Mesenteric fat pad (tissue), 1 donor: ENCODE results near the gene SLC6A11. TPM values are rescaled to one million over a fixed set of nuclear protein-coding genes. Genes with fewer than 3 reads are reported as not detected.

Source experiments
- DNase-seq: peaks from one replicate; pipeline ENCODE4 v3.0.0-alpha.2; 2020; ENCODE audit warnings: low spot score
- total RNA-seq: library from RNA; stranded (reverse); fragmentation: NEBNext Ultra II Directional; extraction: Animal tissue kit (Norgen Biotek cat#: 25700); gene quantifications from one replicate; pipeline ENCODE4 v1.2.1, GENCODE V29; 2021
- donor health status: DM: yes; HTN: yes; CAD: no.

Gene SLC6A11
- total RNA-seq, 1 donor from 2014 or later = not detected

DNA sequence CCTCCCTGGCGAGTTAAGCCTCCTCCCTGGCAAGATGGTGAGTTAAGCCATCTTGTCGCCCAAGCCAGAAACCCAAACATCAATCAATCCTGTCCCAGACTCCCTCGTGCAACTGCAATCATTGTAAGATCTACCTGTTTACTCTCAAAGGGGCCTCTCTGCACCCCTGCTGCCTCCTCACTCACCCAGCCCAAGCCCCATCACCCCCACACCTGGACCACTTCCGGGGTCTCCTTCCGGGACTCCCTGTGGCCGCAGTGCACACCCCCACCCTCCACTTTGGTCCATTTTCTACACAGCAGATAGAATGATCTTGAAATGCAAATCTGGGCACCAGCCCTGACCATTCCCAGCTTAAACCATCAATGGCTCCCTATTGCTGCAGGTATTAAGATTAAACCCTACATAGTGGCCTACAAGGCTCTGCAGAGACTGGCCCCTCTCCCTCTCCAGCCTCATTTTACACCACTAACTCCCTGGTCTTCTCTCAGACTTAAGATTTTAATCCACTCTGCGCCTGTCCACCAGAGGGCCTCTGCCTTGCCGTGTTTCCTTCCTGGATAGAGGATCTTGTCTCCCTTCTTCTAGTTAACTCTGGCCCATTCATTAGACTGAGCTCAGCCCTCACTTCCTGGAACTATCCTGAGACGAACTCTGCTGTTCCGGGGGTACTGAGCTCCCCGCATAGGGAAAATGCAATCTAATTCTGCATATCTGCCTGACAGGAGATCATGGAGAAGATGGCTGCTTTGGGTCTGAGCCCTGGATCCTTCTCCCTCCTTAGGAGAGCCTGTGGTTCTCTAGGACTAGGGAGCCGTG lies 134.7 kb downstream of the SLC6A11 start:
- DNase-seq = no peak

DNA sequence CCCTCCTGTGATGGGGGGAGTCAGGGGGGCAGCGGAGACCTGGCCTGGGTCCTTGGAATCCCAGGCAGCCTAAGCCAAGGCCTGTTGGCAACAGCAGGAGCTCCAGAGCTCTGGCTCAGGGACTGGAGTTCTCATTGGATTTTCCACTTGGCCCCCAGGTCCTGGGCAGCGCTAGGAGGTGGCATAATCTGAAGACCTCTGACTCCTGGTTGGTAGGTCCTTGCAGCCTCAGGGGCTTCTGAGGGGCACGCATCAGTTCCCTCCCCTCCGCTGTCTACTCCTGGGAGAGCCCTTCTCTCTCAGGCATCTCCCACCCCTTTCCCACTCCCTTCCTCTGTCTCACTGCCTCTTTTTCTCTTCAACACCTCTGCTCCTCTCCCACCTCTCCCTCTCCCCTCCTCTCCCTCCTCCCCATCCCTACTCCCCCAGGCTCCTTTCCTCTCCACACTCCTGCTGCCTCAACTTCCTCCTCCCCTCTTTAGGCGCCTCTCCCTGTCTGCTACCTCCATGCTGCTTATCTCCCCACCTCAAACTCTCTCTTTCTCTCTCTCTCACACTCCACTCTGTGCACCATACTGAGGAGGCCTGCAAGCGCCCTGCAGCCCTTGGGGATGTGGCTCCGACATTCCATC lies 135.4 kb downstream of the SLC6A11 start:
- no peak for DNase-seq

DNA sequence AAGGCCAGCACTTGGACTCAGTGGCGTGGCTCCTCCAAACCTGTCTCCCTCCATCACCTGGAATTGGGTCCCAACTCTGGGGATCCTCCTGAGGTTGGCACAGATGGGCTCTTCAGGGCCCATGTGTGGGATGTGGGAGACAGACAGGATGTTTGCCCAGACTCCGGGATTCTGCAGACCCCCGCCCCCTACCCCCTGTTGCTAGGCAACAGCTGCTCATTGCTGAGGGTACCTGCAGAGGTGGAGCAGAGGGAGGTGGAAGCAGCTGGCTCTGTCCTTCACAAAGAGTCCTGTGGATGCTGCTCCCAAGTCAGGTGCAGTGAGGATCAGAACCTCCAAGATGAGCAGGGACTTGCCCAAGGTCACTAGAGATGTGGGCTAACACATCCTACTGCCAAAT lies 136.5 kb downstream of the SLC6A11 start:
- DNase-seq = no peak

DNA sequence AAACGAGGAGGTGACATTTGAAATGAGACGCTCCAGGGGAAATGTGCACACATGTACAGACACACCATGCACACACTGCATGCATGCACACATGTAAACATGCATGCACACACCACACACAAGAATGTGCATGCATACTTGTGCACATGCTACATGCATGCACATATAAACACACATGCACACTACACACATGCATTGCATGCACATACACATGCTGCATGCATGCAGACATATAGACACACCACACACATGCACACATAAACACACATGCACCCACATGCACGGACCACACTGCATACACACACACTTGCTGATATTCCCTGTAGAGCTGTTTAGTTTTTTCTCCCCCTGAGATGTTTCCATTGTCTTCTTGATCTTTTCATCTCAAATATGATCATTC lies 138.7 kb downstream of the SLC6A11 start:
- DNase-seq = no peak

DNA sequence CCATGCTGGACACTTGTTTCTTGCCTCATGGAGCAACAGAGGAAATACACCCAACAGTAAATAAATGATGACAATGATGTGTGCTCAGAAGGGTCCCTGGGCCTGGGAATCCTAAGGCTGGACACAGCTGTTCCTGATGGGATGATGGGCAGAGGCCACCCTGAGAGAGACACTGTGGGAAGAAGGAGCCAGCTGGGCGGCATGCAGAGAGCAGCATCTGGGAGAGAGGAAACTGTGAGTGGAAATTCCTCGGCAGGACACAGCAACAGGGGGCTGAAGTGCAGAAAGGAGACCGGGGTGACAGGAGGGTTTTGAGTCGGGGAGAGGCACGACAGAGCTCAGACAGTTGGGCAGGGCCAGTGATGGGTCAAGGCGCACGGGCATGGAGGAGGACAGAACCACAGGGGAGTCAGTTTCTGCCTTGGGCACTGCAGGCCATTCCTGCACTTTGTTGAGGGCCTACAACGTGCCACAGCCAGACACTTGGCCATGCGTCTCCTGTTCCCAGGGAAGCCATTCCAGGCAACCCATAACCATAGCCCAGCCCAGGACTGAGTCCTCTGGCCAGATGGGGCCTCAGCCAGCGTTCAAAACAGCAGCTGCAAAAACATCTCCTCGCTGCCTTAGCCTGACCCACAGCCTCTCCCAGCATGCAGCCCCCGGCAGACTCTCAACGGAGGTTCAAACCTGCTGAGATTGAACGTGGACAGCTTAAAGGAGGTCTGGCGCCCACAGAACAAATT lies 139.9 kb downstream of the SLC6A11 start:
- DNase-seq = no peak

DNA sequence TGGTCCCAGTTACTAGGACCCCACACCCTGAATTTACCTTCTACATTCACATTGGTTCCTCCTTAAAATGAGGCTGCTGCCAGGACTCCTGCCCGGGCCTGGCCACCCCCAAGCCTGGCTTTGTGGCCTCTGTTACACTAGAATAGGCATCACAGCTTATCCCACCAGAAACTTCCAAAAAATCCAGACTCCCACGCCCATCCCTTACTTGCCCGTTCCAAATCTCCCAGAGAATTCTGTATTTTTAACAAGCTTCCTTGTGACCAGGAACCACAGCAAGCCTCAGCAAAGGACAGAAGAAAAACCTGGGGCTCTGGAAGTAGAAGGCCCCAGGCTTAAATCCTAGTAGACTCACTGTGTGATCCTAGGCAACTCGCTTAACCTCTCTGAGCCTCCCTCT lies 140.5 kb downstream of the SLC6A11 start:
- DNase-seq = no peak

DNA sequence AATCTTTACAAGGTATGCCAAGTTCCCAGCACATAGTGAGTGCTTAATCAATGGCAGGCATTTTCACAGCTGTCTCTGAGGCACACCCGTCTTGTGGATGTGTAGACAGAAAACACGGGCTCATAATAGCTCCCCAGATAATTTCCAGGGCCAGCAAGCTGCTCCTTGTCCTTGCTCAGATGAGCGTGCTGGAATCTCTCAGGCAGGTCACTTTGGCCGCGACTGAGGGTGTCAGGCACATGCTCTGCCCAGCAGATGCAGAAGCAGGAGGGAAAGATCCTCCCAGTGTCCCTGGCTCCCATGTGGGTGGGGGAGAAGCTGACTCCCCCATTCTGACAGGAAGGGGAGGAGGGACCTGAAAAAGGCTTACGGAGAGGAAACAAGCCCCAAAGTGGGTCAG lies 141.0 kb downstream of the SLC6A11 start:
- DNase-seq = no peak

DNA sequence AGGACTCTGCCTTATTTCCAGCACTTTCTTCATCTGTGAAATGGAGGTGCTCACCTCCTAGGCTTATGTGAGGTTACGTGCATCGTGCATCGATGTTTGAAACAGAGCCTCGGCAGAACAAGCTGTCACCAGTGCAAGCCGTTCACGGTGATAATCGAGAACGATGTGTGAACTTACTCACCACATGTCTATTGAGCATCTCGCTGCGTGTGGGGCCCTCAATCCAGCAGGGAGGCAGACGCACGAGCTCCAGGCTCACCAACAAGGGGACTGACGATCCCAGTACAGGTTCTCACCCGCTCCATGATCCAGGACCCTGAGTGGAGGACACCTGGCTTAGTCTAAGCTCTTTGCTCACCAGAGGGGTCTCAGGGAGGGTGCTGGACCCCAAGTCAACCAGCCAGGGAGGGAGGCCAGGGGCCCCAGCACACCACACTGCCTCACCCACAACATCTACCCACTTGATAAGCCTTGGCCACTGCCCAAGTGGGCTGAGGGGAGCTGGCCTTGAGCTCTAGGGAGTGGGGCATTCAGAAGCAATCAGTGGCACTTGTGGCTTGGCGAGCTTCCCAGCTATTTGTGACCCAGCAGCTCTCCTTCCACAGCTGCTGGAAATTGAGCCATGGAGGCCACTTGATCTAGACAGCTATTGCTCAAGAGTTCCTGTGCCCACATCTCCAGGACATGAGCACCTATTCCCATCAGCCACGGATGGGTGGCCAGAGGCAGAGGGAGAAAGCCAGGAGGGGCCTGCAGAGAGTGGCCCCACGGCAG lies 142.1 kb downstream of the SLC6A11 start:
- DNase-seq = no peak

DNA sequence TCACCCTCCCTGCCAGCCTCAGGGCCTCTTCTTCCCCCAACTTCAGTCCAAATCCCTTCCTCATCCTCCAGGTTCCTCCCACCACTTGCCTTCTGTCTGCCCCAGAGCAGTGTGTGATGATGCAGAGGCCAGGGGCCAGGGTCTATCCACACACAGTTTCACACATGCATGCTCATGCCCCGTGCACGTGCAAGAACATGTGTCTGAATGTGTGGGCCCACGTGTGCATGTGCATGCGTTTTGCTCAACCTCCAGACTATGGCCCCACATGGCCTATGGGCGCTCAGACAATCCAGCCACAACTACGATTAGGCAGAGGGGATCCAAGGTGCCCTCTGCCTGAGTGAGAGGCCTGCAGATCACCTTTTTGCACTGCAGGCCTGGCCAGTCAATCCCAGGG lies 144.2 kb downstream of the SLC6A11 start:
- DNase-seq = no peak

DNA sequence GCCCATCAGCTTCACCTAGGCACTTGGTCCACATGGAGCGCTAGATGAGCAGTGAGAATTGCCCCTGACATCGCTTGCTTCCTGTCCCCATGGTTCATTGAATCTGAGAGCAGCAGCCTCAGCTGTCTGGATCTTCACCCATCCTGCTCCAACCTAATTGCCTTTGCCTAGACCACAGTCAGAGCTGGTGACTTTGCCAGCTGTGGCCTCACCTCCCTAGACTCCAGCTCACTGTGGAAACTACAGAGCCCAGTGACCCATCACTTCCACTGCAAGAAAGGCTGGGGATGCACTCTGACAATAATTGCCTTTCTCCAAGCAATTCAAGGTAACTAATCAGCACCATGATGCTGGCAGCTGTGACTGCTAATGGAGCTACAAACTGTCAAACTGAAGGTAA lies 145.9 kb downstream of the SLC6A11 start:
- no peak for DNase-seq

DNA sequence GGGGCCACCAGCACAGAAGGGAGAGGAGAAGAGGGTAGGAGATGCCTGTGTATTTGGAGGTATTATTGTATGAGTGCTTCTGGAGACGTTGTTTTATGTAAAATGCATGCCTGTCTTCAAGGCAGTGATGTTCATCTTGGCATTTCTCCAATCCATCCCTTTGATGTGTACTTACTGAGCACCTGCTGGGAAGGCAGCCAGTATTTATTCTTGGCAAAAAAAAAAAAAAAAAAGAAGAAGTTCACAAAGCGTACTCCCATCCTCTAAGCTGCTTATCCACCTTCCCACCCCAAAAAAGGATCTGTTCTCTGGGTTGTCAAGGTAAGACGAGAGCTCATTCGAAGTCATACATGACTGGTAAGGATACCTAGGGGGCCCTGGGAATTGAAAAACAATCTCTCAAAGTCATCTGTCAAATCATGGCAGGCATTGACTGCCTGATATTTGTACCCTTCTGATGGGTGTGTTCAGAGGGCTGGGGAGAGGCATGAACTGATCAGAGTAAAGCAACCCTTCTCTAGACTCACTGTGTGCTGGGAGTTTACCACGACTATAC lies 146.5 kb downstream of the SLC6A11 start:
- no peak for DNase-seq

DNA sequence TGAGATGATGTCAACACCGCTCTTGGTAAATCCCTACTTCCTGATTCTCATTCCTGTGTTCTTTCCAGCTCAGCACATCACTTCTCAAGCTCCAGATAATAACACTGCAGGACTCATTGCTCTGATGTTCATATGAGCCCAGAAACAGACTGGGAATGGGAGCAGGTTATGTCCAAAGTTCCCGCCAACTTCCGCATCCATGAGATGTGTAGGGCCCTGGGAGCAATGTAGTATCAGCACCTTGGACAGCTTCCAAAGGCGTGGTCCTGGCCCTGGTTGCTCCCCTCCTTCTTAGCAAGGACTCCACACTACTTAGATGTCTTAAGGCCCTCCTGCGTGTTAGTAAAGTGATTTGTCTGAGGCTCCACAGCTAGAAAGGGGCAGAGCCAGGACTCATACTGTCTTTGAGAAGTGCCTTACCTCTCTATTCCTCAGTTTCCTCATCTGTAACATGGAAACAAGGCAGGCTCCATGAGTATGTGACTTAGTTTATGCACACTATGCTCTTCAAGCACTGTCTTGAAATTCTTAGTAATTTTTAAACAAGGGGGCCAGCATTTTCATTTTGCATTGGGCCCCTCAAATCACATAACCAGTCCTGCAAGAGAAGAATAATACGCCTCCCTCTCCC lies 148.6 kb downstream of the SLC6A11 start:
- no peak for DNase-seq

DNA sequence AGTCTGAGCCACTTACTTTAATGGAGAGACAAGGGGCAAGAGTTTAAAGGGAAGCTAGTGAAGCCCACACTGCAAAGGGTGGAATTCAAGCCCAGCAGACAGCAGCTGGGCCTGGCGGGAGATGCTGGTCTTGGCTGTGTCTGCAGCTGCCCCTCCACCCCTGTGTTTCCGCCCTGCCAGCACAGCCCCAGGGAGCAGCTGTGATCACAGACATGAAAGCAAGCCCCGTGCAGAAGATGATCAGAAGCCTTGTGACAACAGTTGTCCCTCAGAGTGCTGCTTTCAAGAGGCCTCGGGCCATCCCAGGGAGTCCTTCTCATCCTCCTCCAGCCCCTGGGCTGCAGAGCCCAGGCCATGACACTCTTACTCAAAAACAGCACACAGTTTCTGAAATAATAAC lies 152.4 kb downstream of the SLC6A11 start:
- no peak for DNase-seq

DNA sequence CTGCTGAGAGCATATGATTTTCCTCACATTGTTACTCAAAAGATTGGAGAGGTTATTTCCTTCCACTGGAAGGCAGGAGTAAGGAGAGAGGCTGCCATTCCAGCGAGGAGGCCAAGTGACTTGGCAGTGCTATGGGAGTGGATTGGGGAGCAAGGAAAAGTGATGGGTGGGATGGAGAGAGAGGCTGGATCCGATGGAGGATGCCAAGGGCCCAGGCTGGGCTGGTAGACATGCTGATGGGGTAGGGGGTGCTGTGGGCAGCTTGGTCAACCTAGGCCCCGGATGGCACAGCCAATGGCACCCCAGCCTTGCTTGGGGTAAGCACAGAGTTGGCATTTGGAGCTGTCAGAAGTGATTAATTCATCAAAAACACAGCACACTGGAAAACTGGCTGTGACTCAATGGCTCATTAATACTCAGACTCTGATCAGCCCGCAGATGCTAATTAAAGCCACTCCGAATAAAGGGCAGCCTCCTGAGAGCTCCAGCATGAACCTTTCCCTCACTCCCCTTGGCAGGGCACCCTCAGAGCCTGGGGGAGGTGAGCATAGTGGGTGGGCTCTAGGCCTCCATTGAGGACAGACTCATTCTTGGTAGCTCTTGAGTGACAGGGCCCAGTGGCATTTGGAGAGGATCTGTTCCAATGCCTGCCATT lies 154.4 kb downstream of the SLC6A11 start:
- DNase-seq = no peak

DNA sequence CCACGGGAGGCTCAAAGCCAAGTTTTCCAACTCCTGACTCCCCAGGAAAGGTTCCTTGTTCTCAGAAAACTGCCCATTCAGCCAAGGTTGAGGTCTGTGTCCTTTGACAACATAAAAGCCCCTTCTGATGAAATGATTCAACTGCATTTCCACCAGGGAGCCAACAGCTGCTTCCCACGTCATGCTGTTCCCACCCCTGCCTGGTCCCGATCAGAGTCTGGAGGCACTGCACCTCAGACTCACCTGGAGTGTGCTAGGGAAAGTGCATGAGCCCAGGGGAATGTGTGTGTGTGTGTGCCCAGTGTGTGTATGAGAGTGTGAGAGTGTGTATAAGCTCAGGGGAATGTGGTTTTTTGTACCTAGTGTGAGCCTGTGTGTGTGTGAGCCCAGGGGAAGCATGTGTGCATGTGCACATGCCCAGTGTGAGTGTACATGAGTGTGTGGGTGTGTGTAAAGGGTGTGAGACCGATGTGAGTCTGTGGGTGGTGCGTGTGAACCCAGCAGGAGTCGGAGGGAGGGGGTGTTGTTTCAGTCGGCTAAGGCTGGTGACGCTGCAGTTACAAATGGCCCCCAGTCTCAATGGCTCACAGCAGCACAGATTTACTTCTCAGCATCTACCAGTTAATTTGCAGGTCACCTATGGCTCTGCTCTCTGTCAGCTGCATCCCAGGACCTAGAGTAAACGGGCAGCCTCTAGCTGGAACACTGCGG lies 156.2 kb downstream of the SLC6A11 start:
- no peak for DNase-seq

DNA sequence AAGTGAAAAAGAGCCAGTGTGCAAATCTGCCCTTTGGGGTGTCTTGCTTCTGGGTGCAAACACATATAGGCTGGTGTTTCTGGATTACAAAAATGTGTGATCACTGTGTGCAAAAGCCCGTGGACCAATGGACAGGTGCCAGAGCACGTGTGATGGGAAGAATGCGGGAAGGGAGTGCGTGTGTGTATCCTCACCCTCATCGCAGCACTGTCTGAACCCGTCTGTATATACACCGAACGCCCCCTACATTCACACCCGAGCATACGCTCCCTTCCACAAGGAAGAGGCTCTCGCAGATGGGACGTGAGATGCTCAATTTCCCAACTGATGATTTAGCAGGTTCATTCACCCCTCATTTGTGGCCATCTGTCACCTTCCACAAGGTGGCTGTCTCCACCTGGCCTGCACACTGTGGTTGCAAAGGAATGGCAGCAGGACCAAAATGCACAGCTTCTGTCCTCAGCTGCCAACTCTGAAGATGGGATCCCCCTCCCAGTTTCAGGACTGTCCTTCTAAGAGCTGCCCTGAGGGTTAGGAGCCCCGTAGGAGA lies 157.1 kb downstream of the SLC6A11 start:
- DNase-seq = no peak

DNA sequence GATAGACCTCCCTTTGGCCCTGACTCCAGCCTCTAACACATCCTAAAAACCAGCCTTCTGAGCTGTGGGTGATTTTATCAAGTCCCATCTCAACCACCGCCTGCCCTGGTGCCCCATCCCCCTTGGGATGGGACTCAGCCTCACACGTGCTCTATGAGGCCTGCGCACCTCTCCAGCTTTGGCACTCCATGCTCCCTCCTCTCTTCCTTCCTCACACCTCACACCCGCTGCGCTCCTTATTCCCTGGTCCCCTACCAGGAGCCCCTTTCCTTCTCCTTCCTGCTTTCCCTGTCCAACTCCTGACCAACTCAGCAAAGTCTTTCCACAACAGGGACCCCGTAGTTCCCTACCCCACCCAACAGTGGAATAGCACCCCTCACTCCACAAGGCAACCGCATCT lies 158.1 kb downstream of the SLC6A11 start:
- no peak for DNase-seq

DNA sequence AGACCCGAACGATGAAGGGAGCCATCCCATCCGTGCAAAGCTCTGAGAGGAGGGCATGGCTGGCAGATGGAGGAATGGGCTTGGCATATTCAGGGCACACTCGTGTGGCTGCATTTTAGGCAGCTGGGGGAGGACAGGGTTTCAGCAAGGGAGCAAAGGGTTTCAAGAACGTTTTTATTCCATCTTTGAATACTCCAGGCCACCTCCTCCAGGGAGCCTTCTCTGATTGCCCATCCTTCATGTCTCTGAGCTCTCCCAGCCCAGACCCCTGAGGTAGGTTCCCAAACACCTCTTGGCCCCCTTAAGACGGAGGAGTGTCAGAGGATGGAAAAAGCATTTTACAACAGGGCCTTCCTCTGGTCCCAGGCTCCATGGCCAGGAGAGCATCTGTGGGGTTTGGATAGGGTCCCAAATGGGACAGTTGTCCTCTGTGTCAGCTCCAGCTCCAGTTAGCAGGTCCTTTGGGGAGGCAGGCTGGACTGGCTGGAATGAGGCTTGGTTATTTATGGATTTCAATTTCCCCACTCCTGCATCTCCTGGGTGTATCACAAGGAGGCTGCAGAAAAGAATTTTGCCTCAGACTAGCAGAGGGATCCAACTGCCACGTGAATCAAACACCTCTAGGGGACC lies 158.8 kb downstream of the SLC6A11 start:
- DNase-seq = no peak
